Activated CD8-positive, alpha-beta memory T cell treated with anti-CD3 and anti-CD28 coated beads, Interleukin-2, amount 50 U/mL, for 1 hour (primary cell): ENCODE measurements around the gene CLEC2D.
"Not testable (repeated sequence)": the region's sequence is repeated elsewhere in the genome, so short reads cannot be mapped to it uniquely, and the experiment has no call there.

Experiments used
- DNase-seq: peaks from one replicate; pipeline ENCODE4 v3.0.0-alpha.2; 2020; ENCODE audit errors: extremely low read depth

Gene CLEC2D

GRCh38 chr12:9660046-9660445, 9.5 kb upstream of the CLEC2D start:
- no peak for DNase-seq

DNA sequence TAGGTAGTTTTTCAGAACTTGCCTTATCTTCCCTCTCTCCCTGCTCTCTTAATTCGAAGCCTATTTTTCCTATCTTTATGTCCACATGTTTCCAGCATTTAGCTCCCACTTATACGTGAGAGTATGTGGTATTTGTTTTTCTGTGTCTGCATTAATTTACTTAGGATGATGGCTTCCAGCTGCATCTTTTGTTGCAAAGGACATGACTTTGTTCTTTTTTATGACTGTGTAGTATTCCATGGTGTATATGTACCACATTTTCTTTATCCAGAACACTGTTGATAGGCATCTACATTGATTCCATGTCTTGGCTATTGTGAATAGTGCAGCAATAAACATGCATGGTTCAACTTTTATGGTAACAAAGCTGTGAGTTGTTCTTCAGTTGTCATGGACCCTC, 7.8 kb upstream of the CLEC2D start:
- no peak for DNase-seq

DNA sequence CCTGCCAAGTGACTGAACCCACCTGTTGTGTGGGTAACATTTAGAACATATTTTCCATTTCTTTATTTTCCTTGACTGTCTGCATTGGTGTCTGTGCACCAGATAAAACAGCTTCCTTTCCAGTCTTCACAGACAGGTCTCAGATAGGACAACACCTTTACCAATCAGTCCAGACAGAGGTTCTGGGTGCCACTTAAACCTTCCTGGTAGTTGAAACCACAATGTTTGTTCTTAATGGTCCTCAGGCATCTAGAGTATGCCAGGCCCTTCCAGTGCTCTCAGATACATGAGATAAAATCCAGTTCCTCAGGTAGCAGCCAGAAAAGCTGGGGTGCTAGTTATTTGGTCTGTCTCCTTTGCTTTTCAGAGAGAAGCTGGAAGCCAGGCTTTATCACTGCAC, 7.0 kb upstream of the CLEC2D start:
- no peak for DNase-seq

DNA sequence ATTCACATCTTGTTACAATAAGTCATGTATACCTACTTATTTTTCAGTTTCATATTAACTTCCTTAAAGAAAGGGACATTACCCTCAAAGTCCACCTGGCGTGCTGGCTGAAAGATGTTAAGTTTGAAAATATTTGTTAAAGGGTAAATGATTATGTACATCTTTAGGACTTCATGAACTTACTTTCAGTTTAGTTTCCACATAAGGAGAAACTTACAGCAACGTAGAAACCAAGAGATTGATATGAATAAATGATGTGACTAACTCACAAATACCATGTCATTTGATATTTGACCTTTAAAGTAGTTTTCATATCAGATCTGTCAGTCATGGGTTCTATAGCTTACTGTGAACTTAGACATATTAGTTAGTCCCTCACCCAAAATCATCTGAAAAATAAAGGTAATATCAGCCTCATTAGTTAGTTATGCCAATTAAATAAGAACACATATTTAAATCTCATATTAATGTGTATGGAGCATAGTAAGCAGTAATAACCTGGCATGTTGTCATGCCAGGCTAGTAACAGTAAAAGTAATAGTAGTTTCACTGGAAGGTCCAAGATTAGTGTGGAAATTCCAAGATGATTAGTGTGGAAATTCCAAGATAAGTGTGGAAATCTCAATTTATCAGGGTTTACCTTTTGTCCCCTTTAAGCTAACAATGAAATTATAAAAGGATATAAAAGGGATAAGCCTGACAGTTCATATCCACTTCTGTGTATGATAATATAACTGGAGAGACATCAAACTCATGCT, 1.9 kb upstream of the CLEC2D start:
- DNase-seq = no peak

GRCh38 chr12:9668161-9669018, 1.1 kb upstream of the CLEC2D start:
- no peak for DNase-seq

DNA sequence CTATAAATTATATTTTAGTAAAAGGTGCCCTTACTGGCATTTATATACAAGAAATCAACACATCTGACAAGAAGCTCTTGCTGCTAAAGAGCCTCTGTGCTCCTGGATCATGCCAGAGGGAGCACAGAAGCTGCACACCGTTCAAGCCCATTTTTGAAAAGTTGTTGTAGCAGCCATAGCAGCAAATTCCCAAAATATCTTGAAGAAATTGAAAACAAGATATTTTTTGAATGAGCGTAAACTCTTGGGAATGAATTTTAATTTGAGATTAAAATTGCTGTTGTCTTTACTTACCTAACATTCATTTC, 540 bp upstream of the CLEC2D start:
- DNase-seq = no peak

DNA sequence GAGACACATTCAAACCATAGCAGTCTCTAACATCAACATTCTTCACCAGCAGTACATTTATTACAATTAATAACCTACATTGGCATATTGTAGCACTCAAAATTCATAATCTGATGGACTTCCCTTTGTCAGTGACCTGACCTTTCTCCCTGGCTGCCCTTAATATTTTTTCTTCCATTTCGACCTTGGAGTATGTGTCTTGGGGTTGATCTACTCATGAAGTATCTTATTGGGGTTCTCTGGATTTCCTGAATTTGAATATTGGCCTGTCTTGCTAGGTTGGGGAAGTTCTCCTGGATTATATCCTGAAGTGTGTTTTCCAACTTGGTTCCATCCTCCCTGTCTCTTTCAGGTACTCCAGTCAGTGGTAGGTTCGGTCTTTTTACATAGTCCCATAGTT, 2.8 kb downstream of the CLEC2D start:
- not testable (repeated sequence) for DNase-seq

DNA sequence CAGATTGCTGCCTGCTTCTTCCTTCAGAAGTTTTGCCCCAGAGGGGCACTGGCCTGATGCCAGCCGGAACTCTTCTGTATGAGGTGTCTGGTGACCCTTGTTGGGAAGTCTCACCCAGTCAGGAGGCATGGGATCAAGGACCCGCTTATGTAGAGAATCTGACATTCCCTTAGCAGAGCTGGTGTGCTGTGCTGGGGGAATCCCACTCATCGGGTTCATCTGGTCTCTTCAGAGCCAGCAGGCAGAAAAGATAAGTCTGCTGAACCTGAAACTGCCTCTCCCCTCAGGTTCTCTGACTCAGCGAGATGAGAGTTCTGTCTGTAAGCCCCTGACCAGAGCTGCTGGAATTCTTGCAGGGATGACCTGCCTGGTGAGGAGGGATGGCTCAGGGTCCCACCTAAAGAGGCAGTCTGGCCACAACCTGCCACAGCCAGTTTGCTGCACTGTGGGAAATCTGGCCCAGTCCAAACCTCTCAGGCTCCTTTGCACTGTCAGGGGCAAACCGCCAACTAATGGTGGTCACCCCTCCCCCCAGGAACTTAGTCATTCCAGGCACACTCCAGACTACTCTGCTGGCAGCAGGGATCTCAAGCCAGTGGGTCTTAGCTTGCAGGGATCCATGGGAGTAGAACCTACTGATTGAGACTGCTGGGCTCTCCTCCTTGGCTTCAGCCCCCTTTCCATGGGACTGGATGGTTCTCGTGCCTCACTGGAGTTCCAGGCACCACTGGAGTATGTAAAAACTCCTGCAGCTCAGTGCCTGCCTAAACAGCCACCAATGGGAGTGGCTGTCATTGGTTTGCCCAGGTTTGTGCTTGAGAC, 4.1 kb downstream of the CLEC2D start:
- DNase-seq = no peak

DNA sequence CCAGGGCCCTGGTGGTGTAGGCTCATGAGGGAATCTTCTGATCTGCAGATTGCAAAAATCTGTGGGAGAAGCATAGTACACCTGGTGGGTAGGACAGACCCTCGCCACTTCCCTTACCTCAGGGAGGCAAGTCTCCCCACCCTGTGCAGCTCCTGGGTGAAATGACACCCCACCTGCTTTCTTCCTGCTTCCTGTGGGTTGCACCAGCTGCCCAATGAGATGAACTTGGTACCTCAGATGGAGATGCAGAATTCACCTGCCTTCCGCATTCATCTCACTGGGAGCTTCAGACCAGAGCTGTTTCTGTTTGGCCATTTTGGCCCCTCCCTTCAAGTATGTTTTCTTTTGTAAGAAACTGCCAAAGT, 4.7 kb downstream of the CLEC2D start:
- no peak for DNase-seq

- DNase-seq = not testable (repeated sequence)
These were observed 13.0 kb downstream of the CLEC2D start for GRCh38 chr12:9682508-9682907.

DNA sequence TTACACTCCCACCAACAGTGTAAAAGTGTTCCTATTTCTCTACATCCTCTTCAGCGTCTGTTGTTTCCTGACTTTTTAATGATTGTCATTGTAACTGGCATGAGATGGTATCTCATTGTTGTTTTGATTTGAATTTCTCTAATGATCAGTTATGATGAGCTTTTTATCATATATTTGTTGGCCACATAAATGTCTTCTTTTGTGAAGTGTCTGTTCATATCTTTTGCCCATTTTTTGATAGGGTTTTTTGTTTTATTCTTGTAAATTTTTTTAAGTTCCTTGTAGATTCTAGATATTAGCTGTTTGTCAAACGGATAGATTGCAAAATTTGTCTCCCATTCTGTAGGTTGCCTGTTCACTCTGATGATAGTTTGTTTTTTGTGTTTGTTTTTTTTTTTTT, 13.4 kb downstream of the CLEC2D start:
- DNase-seq = not testable (repeated sequence)

- not testable (repeated sequence) for DNase-seq
These were observed 15.9 kb downstream of the CLEC2D start for GRCh38 chr12:9685366-9685765.

GRCh38 chr12:9685915-9686314, 16.4 kb downstream of the CLEC2D start:
- no peak for DNase-seq

DNA sequence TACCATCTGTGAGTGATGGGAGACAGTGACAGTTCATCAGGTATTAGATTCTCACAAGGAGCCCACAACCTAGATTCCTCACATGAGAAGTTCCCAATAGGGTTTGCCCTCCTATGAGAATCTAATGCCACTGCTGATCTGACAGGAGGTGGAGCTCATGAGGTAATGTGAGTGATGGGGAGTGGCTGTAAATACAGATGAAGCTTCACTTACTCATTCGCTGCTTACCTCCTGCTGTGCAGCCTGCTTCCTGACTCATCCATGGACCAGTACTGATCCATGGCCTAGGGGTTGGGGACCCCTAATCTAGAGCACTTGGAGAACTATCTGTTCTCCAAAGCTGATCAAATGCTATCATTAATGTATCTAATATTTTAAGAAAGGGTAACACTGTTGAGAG, 17.7 kb downstream of the CLEC2D start:
- no peak for DNase-seq

GRCh38 chr12:9692909-9693308, 23.4 kb downstream of the CLEC2D start:
- DNase-seq = no peak

DNA sequence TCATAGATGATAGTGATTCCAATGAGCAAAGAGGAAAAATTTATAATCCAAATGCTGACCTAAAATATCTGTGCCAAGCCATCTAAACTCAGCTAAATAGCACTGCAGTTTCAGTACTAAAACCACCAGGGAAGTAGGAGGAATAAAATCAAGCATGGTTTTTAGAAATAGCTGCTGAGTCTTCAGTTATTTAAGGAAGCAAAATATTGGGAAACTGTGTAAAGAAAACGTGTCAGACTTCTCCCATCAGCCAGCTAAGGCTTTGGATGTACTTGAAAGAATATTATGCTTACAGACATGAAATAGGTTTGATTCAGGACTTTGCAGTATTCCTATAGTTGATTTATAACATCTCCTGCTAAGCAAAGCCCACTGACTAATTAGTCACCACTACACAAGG, 24.7 kb downstream of the CLEC2D start:
- no peak for DNase-seq

DNA sequence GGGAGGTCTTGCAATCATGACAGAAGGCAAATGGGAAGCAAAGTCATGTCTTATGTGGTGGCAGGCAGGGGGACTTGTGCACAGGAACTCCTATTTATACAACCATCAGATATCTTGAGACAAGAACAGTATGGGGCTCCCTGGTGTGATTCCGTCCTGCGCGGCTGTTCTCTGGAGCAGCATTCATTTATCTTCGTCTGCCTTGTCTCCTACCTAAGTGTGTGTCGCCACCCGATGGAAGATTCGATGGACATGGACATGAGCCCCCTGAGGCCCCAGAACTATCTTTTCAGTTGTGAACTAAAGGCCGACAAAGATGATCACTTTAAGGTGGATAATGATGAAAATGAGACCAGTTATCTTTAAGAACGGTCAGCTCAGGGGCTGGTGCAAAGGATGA, 25.6 kb downstream of the CLEC2D start:
- DNase-seq = not testable (repeated sequence)

DNA sequence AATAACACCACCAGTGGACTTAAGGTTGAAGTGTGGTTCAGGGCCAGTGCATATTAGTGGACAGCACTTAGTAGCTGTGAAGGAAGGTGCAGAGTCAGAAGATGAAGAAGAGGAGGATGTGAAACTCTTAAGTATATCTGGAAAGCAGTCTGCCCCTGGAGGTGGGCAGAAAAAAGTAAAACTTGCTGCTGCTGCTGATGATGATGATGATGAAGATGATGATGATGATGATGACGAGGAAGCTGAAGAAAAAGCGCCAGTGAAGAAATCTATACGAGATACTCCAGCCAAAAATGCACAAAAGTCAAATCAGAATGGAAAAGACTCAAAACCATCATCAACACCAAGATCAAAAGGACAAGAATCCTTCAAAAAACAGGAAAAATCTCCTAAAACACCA, 26.1 kb downstream of the CLEC2D start:
- not testable (repeated sequence) for DNase-seq

- no peak for DNase-seq
These were observed 28.1 kb downstream of the CLEC2D start for GRCh38 chr12:9697619-9698018.

- DNase-seq = no peak
These were observed 29.2 kb downstream of the CLEC2D start for GRCh38 chr12:9698681-9699080.

DNA sequence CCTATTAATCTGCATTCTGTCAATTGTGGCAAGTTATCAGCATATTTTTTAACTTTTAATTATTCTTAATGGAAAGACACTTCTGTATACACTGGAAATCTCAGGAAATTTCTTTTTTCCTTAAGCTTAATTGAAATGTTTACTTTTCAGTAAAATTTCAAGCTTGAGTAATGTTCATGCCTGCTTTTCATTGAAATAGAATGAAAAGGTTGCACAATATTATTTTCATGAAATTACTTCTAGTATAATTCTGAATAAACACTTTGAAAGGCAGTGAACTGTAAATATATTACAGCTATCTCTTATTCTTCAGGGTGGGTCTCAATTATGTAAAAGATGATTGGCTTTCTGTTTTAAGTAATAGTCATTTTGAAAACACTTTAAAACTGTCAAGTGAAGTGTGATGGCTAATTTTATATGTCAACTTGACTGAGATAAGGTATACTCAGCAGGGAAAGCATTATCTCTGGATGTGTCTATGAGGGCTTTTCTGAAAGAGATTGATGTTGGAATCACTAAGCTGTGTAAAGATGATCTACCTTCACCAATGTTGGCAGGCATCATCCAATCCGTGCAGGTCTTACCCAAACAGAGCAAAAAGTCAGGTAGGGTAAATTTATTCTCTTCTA, 29.9 kb downstream of the CLEC2D start:
- no peak for DNase-seq
